GM12878 (cell line): ENCODE data around the gene SSNA1. TPM values are rescaled to one million over a fixed set of nuclear protein-coding genes. Genes with fewer than 3 reads are reported as not detected.

Experiments
- EP300 ChIP-seq, 2 experiments: fragments of 150-350 bp in 1 of 2; IDR thresholded peaks; 2 replicates each; pipeline ENCODE4 v1.6.1; 2011 to 2012; ENCODE audit warnings: low read depth in 2 of 2, low read length in 2 of 2, borderline replicate concordance in 1 of 2, improper control_type of control experiment in 1 of 2, inconsistent platforms in 1 of 2; ENCODE audit not compliant: control insufficient read depth in 1 of 2
- FOS ChIP-seq: IDR thresholded peaks from 3 replicates; pipeline ENCODE4 v1.6.1; 2011; ENCODE audit warnings: borderline replicate concordance; ENCODE audit not compliant: insufficient read length; ENCODE audit errors: extremely low read depth
- IRF3 ChIP-seq: fragments of 450-650 bp; IDR thresholded peaks from 2 replicates; pipeline ENCODE4 v1.6.1; 2014; ENCODE audit warnings: mild to moderate bottlenecking
- JUND ChIP-seq: IDR thresholded peaks from 2 replicates; pipeline ENCODE4 v1.6.1; 2012; ENCODE audit warnings: low read depth, mild to moderate bottlenecking, low read length, improper control_type of control experiment, moderate library complexity
- NFIC ChIP-seq: IDR thresholded peaks from 2 replicates; pipeline ENCODE4 v1.6.1; 2012; ENCODE audit warnings: low read depth, mild to moderate bottlenecking, inconsistent platforms, low read length, moderate library complexity
- NFXL1 ChIP-seq: fragments of 450-650 bp; IDR thresholded peaks from 2 replicates; pipeline ENCODE4 v1.6.1; 2017; ENCODE audit warnings: antibody characterized with exemption, mild to moderate bottlenecking, borderline replicate concordance
- NRF1 ChIP-seq: conservative IDR thresholded peaks from 2 replicates; pipeline ENCODE4 v1.6.1; 2011; ENCODE audit warnings: mild to moderate bottlenecking, low read depth, low read length, improper control_type of control experiment
- POU2F2 ChIP-seq: IDR thresholded peaks from 3 replicates; pipeline ENCODE4 v1.6.1; 2011; ENCODE audit warnings: low read depth, mild to moderate bottlenecking, low read length, borderline replicate concordance
- PRDM15 ChIP-seq: fragments of 450-650 bp; formaldehyde crosslinking; IDR thresholded peaks from 2 replicates; pipeline ENCODE4 v1.4.0; 2020; ENCODE audit warnings: mild to moderate bottlenecking, moderate library complexity
- SMAD5 ChIP-seq: IDR thresholded peaks from 2 replicates; pipeline ENCODE4 v1.6.1; 2016; ENCODE audit warnings: antibody characterized with exemption, low read depth
- SPI1 ChIP-seq: IDR thresholded peaks from 2 replicates; pipeline ENCODE4 v1.6.1; 2011; ENCODE audit warnings: low read depth, mild to moderate bottlenecking, low read length, moderate library complexity, borderline replicate concordance; ENCODE audit not compliant: insufficient read depth
- TCF12 ChIP-seq: IDR thresholded peaks from 2 replicates; pipeline ENCODE4 v1.6.1; 2011; ENCODE audit warnings: low read depth, mild to moderate bottlenecking, low read length
- USF2 ChIP-seq: IDR thresholded peaks from 2 replicates; pipeline ENCODE4 v1.6.1; 2011; ENCODE audit warnings: low read depth, low read length, improper control_type of control experiment, borderline replicate concordance
- YBX1 ChIP-seq: fragments of 450-650 bp; IDR thresholded peaks from 2 replicates; pipeline ENCODE4 v1.6.1; 2016; ENCODE audit warnings: antibody characterized with exemption
- ZZZ3 ChIP-seq: IDR thresholded peaks from 2 replicates; pipeline ENCODE4 v1.6.1; 2011; ENCODE audit warnings: low read depth; ENCODE audit not compliant: control insufficient read depth, insufficient read length
- polyA plus RNA-seq, 11 experiments: library from polyadenylated mRNA; depleted of rRNA in 4 of 11; unstranded in 6 of 11; stranded (reverse) in 5 of 11; fragments of >200 nt; fragmentation: Nextera tagmentation in 4 of 11; fragmentation: Illumina TruSeq in 1 of 11; extraction: Ambion mirVana in 4 of 11; extraction: Trizol in 1 of 11; gene quantifications; 1 replicate in 1 of 11; 2 replicates in 10 of 11; pipeline versions ENCODE4 v1.2.1 to v1.2.3, GENCODE V29; 2011 to 2016; ENCODE audit warnings: inconsistent platforms in 2 of 11, missing spikeins in 2 of 11, low read depth in 1 of 11
- total RNA-seq, 4 experiments: library from RNA; depleted of rRNA in 3 of 4; stranded (reverse); fragments of >200 nt in 3 of 4; fragmentation: Illumina TruSeq in 1 of 4; extraction: Trizol in 1 of 4; gene quantifications; 2 replicates each; pipeline versions ENCODE4 v1.2.1 to v1.2.3, GENCODE V29; 2013 to 2021
- TF ChIP-seq, protein P1 (sequence below): fragments of 450-650 bp; IDR thresholded peaks from 2 replicates; pipeline ENCODE4 v1.6.1; 2017; ENCODE audit warnings: mild to moderate bottlenecking, moderate library complexity
- TF ChIP-seq, protein P2 (sequence below): IDR thresholded peaks from 2 replicates; pipeline ENCODE4 v1.6.1; 2011; ENCODE audit warnings: borderline replicate concordance, low read depth, mild to moderate bottlenecking, moderate library complexity, mixed read lengths, low read length; ENCODE audit not compliant: insufficient read depth; ENCODE audit errors: extremely low read length

Gene SSNA1
- total and polyA plus RNA-seq, 10 of the 15 experiments (the other 5 are each of a cell fraction or from before 2014, with no cell fraction given): 0.63 to 139 (median 78.0) TPM

DNA sequence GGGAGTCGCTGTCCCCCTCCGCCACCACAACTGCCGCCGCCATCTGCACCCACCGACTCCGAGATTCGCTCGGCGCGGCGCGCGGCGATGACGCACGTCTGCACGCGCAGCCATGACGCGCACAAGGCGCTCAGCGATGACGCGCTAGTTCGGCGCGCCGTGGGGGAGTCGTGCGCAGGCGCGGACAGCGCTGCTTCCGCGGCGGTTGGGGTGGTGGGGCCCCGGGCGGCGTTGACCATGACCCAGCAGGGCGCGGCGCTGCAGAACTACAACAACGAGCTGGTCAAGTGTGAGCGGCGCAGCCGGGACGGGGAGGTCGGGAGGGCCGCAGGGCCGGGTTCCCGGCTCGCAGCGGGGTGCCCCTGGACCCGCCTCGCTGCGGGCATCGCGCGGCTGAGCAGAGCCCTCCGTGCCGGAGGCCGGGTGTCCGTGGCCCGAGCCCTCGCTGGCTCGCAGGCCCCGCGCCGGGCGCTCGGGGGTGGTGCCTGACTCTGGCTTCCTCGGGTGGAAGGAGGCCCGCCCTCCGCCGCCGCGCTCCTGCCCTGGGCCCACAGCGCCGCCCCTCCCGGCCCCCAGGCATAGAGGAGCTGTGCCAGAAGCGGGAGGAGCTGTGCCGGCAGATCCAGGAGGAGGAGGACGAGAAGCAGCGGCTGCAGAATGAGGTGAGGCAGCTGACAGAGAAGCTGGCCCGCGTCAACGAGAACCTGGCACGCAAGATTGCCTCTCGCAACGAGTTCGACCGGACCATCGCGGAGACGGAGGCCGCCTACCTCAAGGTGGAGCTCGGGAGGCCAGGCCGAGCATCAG lies at the start of gene SSNA1, which contains the start of gene ANAPC2 (continued):
- TF ChIP-seq PRDM15 (CRISPR knock-in tag): no peak
- TF ChIP-seq, protein P1, sequence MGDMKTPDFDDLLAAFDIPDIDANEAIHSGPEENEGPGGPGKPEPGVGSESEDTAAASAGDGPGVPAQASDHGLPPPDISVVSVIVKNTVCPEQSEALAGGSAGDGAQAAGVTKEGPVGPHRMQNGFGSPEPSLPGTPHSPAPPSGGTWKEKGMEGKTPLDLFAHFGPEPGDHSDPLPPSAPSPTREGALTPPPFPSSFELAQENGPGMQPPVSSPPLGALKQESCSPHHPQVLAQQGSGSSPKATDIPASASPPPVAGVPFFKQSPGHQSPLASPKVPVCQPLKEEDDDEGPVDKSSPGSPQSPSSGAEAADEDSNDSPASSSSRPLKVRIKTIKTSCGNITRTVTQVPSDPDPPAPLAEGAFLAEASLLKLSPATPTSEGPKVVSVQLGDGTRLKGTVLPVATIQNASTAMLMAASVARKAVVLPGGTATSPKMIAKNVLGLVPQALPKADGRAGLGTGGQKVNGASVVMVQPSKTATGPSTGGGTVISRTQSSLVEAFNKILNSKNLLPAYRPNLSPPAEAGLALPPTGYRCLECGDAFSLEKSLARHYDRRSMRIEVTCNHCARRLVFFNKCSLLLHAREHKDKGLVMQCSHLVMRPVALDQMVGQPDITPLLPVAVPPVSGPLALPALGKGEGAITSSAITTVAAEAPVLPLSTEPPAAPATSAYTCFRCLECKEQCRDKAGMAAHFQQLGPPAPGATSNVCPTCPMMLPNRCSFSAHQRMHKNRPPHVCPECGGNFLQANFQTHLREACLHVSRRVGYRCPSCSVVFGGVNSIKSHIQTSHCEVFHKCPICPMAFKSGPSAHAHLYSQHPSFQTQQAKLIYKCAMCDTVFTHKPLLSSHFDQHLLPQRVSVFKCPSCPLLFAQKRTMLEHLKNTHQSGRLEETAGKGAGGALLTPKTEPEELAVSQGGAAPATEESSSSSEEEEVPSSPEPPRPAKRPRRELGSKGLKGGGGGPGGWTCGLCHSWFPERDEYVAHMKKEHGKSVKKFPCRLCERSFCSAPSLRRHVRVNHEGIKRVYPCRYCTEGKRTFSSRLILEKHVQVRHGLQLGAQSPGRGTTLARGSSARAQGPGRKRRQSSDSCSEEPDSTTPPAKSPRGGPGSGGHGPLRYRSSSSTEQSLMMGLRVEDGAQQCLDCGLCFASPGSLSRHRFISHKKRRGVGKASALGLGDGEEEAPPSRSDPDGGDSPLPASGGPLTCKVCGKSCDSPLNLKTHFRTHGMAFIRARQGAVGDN: peak; percentile 85
- peak; percentile 70 for TF ChIP-seq POU2F2
- TF ChIP-seq SPI1: no peak
- TF ChIP-seq NFXL1: no peak
- TF ChIP-seq, protein P2, sequence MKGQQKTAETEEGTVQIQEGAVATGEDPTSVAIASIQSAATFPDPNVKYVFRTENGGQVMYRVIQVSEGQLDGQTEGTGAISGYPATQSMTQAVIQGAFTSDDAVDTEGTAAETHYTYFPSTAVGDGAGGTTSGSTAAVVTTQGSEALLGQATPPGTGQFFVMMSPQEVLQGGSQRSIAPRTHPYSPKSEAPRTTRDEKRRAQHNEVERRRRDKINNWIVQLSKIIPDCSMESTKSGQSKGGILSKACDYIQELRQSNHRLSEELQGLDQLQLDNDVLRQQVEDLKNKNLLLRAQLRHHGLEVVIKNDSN: peak; percentile 57
- peak; percentile 84 for TF ChIP-seq NRF1
- no peak for TF ChIP-seq YBX1
- 0 out of 2 replicates have a peak, but pooled peaks have one; percentile 35 for TF ChIP-seq JUND
- peak; percentile 78; the same call in 1 of the 2 replicates for TF ChIP-seq TCF12
- no peak for TF ChIP-seq ZZZ3
- peak; percentile 42; the same call in 1 of the 2 replicates for TF ChIP-seq IRF3
- no peak for TF ChIP-seq SMAD5
- peak; percentile 14 to 49; a peak in 1 of 4 replicates for TF ChIP-seq EP300 (IDR thresholded peaks at IDR 0.05; ENCODE audit: borderline replicate concordance in 1 of 2, control insufficient read depth in 1 of 2, low read depth in 2 of 2, low read length in 2 of 2)
- TF ChIP-seq USF2: peak; percentile 13; the same call in 1 of the 2 replicates
- TF ChIP-seq NFIC: no peak
- TF ChIP-seq FOS: no peak
